HL-60/S4 treated with phorbol 12-myristate 13-acetate at 8.2 ng/mL for 4 days and 3 days (cell line): ENCODE results near the gene ARID4B.
"Not testable (repeated sequence)": the region's sequence is repeated elsewhere in the genome, so short reads cannot be mapped to it uniquely, and the experiment has no call there.

ENCODE experiments used
- in situ Hi-C: fragments of 300-500 bp; cut with MboI; formaldehyde crosslinking; loops from 2 replicates; pipeline ENCODE4 v1.15.0; 2022; ENCODE audit warnings: low sequenced_read_pairs

The ARID4B gene

GRCh38 chr1:235330918-235331285 lies 2.9 kb upstream of the ARID4B start:
- in situ Hi-C loops: no loop called here

- in situ Hi-C loops: no loop called here
These were observed 1.3 kb upstream of the ARID4B start for GRCh38 chr1:235329139-235329902.

DNA sequence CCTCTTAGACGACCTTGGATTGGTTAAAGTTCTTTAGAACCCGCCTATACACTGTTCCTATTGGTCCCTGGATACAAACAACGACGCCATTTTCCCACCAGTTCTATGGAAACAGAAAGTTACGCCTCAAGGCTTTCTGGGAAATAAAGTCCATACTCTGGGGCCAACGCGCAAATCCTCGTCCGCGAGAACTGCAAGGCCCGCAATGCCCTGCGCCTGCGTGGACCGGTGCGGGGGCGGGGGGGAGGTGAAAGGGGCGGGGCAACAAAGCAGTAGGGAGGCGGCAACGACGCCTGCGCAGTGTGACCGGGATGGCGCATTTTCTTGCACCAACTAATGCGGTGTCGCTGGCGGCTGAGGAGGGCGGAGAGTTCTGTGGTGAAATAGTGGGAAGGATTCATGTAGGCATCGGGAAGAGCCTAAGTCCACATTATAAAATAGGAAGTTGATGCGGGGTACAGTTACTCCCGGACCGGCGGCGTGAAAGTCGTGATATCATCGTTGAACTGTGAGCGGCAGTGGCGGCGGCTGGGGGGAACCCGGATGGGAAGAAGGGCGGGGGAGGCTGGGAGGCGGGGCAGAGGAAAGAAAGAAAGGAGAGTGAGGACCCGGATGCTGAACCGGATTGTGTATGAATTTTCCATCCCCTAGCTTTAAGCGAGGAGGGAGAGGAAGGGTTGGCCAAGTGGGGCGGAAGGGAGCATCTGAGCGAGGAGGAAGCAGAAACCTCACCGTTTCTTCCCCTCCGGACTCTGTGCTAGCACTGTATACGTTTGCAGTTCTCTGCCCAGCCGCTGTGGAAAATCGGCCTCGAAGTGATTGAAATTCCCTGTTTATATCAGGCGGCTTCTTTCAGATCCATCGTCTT lies 526 bp upstream of the ARID4B start, which contains the start of gene GGPS1:
TSS of gene GGPS1 (plus strand) at position 300 of the 868 bp plus-strand sequence. CDS start 6,695 bp downstream, outside the sequence.
- in situ Hi-C loops: no loop called here

- in situ Hi-C loops: no loop called here
These were observed 1.0 kb downstream of the ARID4B start for GRCh38 chr1:235326719-235327558.

- in situ Hi-C loops: no loop called here
These were observed 2.1 kb downstream of the ARID4B start for GRCh38 chr1:235325854-235326253.

GRCh38 chr1:235325139-235325538 lies 2.8 kb downstream of the ARID4B start:
- in situ Hi-C loops: no loop called here

DNA sequence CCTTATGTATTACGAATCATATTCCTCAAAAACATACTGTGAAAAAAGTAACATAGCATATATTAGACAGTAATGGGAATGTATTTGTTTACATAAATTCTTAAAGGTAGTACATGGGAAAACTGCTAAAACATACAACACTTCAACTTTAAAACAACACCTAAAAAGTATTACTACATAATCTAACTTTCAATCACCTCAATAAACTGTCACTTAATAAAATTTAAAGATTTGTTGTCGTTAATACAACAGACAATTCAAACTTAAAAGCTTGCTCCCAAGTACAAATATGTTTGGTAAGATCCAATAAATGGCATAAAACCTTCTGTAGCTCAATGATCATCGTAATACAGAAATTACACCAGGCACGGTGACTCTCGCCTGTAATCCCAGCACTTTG lies 3.7 kb downstream of the ARID4B start:
- in situ Hi-C loops: no loop called here

GRCh38 chr1:235320521-235321179 lies 7.3 kb downstream of the ARID4B start:
- in situ Hi-C loops: no loop called here

DNA sequence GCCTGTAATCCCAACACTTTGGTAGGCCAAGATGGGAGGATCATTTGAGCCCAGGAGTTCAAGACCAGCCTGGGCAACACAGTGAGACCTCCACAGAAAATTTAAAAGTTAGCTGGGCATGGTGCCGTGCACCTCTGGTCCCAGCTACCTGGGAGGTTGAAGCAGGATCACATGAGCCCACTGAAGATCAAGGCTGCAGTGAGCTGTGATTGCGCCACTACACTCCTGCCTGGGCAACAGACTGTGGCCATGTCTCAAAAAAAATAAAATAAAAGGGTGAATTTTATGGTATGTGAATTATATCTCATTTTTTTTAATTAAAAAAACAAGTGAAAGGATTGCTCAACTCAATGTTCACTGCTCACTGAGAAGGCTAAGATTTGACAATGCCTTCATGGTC lies 8.7 kb downstream of the ARID4B start:
- in situ Hi-C loops: no loop called here

- in situ Hi-C loops: no loop called here
These were observed 10.8 kb downstream of the ARID4B start for GRCh38 chr1:235317168-235317567.

DNA sequence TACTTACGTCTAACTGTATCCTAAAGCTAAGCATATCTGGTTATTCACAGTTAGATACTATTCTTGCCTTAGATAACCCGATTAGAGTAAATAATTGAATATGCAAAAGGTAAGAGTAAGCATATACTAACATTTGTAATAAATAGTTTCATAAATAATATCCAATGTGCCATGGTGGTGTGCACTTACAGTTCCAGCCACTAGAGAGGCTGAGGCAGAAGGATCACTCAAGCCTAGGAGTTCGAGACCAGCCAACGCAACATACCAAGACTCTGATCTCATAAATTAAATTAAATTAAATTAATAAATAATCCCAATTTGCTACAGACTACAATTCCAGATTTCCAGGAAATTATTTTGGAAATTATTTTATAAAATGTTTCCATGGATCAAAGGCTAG lies 12.2 kb downstream of the ARID4B start:
- in situ Hi-C loops: no loop called here

- in situ Hi-C loops: no loop called here
These were observed 12.8 kb downstream of the ARID4B start for GRCh38 chr1:235315173-235315572.

DNA sequence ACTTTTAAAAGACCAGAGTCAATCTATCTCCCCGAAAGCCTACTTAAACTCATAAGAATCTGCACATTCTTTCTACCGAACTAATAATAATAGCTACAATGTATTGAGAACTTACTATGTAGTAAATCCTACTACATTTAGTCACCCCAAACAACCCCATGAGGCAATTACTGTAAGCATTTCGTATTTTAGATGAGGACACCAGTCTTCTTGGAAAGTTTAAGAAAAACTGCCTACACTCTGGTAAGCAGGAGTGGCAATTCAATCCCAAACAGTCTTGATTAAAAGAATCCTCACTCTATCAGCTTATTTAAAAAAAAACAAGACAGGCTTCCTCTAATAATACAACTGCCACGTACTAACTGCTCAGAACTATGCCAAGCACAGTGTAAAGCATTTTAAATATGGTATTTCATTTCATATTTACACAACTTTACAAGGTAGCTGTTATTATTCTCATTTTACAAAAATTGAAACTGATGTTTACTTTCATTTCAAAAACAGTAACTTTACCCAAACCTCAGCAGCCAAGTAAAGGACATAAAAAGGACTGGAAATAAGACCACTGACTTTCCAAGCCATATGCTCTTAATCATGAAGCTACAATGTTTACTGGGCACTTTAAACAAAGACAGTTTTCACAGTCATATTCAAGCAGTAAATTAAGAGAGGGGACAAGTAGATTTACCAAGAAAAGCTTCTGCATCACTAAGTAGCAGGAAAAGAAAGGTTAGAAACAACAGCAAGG lies 13.9 kb downstream of the ARID4B start:
- in situ Hi-C loops: no loop called here

- in situ Hi-C loops: no loop called here
These were observed 14.7 kb downstream of the ARID4B start for GRCh38 chr1:235313262-235313661.

DNA sequence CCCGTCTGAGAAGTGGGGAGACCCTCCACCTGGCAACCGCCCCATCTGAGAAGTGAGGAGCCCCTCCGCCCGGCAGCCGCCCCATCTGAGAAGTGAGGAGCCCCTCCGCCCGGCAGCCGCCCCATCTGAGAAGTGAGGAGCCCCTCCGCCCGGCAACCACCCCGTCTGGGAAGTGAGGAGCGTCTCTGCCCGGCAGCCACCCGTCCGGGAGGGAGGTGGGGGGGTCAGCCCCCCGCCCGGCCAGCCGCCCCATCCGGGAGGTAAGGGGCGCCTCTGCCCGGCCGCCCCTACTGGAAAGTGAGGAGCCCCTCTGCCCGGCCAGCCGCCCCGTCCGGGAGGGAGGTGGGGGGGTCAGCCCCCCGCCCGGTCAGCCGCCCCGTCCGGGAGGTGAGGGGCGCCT lies 18.8 kb downstream of the ARID4B start:
- in situ Hi-C loops: not testable (repeated sequence)

DNA sequence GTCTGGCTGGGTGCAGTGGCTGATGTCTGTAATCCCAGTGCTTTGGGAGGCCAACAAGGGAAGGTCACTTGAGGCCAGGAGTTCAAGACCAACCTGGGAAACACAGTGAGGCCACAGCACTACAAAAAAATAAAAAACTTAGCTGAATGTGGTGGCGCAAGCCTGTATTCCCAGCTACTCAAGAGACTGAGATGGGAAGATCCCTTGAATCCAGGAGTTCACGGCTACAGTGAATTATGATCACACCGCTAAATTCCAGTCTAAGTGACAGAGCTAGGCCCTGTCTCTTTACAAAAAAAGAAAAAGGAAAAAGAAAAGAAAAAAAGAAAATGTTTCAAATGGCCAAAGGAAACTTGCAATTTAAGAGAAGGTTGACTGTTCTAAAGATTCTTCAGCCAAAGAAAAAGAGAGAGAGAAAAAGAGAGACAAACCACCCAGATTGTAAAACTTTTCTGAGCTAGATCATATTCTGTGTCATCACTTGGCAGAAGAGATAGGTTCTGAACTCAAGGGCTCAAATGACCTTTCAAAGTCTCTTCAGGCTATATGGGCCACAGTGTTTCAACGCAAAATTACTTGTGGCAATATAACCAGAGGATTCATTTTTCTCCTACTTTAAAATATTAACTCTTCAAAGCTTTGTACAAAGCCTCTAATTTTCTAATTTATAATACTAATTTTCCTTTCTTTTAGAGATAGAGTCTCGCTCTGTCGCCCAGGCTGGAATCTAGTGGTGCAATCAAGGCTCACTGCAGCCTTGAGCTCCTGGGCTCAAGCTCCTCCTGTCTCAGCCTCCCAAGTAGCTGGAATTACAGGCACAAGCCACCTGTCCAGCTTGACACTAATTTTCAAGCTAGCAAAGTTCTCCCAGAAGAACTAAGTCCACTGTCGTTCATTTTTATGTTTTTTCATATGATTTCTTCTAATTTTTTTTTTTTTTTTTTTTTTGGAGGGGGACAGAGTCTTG lies 20.5 kb downstream of the ARID4B start:
- in situ Hi-C loops: no loop called here

DNA sequence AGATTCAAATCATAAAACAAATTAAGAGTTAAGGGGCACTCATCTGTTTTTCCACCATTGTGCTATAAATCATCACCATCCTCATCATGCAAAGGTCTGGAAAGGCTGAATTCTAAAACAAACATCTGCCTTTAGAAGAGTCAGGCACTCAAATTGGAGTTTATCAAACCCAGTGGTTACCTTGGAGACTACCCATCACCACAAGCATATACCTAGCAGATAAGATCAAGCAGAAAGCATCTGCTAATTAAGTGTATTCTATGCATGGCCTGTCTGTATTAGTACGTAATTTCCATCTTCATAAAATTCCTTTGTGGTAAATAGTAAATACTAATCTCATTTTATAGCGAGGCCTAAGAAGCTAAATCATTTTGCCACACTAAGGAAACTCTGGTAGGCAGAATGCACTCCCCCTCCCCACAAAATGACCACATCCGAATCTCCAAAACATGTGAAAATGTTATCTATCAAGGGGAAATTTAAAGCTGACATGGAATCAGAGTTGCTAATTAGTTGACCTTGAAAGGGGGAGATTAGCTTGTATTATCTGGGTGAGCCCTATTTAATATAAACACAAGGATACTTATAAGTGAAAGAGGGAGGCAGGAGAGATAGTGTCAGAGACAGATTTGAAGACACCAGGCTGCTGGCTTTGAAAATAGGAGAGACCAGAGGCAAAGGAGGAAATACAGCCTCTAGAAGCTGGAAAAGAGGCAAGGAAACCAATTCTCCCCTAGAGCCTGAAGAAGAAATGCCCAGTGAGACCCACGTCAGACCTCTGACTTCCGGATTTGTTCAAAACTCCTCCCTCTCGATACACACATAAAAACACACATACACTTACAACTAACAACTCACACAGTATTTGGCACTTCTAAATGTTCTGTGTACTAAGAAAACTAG lies 23.2 kb downstream of the ARID4B start:
- in situ Hi-C loops: no loop called here

DNA sequence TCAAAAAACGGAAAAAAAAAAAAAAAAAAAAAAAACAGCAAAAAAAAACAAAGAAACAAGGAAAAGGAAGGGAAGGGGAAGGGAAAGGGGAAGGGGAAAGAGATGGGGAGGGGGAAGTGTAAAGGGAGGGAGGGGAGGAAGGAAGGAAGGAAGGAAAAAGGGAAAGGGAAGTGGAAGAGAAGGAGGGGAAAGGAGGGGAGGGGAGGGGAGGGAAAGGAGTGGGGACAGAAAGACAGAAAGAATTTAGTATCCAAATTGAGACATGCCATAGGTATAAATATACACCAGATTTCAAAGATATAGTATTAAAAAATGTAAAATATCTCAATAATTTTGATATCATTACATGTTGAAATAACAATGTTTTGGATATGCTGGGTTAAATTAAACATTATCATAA lies 25.8 kb downstream of the ARID4B start:
- in situ Hi-C loops: no loop called here
